ENCODE results near the gene TMEM229A. TPM values are rescaled to one million over a fixed set of nuclear protein-coding genes. Genes with fewer than 3 reads are reported as not detected.
"Not testable (repeated sequence)": the region's sequence is repeated elsewhere in the genome, so short reads cannot be mapped to it uniquely, and the experiment has no call there.

TMEM229A gene
- total RNA-seq, 1 donor from 2014 or later: not detected

- CTCF ChIA-PET: no interaction called here
- Mint-ChIP-seq H3K27ac (no peak overlapping the region), H3K27me3 (peaks cover 24% of the 10 kb centered on the region), H3K4me1 (peaks cover 5% of the 10 kb centered on the region), H3K9me3 (no peaks in the 10 kb centered on the region), H3K36me3 (ENCODE audit: low read depth) (no peaks in the 10 kb centered on the region), H3K4me3 (no peak overlapping the region)
- intact Hi-C loops (cut with micrococcal nuclease): no loop called here
- ATAC-seq (ENCODE audit: low read depth) (no peak), DNase-seq (no peak)
- TF ChIP-seq CTCF (IDR thresholded peaks at IDR 0.05): no peak
- POLR2A ChIA-PET: no interaction called here
Measured at GRCh38 chr7:124027236-124027635, 5.6 kb downstream of the TMEM229A start.

GRCh38 chr7:124024329-124024728, 8.5 kb downstream of the TMEM229A start:
- H3K4me1 Mint-ChIP-seq; H3K27me3 Mint-ChIP-seq; POLR2A ChIA-PET; H3K36me3 Mint-ChIP-seq (ENCODE audit: low read depth); H3K9me3 Mint-ChIP-seq; ATAC-seq (ENCODE audit: low read depth); DNase-seq; CTCF ChIA-PET; H3K27ac Mint-ChIP-seq; intact Hi-C loops (cut with micrococcal nuclease); H3K4me3 Mint-ChIP-seq: not testable (repeated sequence)

GRCh38 chr7:124022551-124022950, 10.3 kb downstream of the TMEM229A start:
- intact Hi-C loops (cut with micrococcal nuclease): no loop called here
- DNase-seq (no peak), ATAC-seq (ENCODE audit: low read depth) (no peak)
- H3K4me1 Mint-ChIP-seq: no peaks in the 10 kb centered on the region
- no peaks in the 10 kb centered on the region for H3K9me3 Mint-ChIP-seq
- no peak overlapping the region for H3K27ac Mint-ChIP-seq
- no peak for TF ChIP-seq CTCF (IDR thresholded peaks at IDR 0.05)
- H3K4me3 Mint-ChIP-seq: no peak overlapping the region
- ChIA-PET CTCF (no interaction called here), POLR2A (no interaction called here)
- no peaks in the 10 kb centered on the region for H3K36me3 Mint-ChIP-seq (ENCODE audit: low read depth)
- H3K27me3 Mint-ChIP-seq: no peaks in the 10 kb centered on the region

- no peak for DNase-seq
- Mint-ChIP-seq H3K4me1 (no peaks in the 10 kb centered on the region), H3K9me3 (no peaks in the 10 kb centered on the region), H3K36me3 (ENCODE audit: low read depth) (no peaks in the 10 kb centered on the region), H3K27me3 (no peaks in the 10 kb centered on the region), H3K27ac (no peak overlapping the region), H3K4me3 (no peak overlapping the region)
- ChIA-PET POLR2A (no interaction called here), CTCF (no interaction called here)
- intact Hi-C loops (cut with micrococcal nuclease): no loop called here
- no peak for ATAC-seq (ENCODE audit: low read depth)
- TF ChIP-seq CTCF (IDR thresholded peaks at IDR 0.05): no peak
Measured at GRCh38 chr7:124020060-124020459, 12.8 kb downstream of the TMEM229A start.

GRCh38 chr7:124013306-124013705, 19.6 kb downstream of the TMEM229A start:
- no peak for DNase-seq
- H3K27me3 Mint-ChIP-seq: no peaks in the 10 kb centered on the region
- no peaks in the 10 kb centered on the region for H3K36me3 Mint-ChIP-seq (ENCODE audit: low read depth)
- intact Hi-C loops (cut with micrococcal nuclease): no loop called here
- H3K4me3 Mint-ChIP-seq: no peak overlapping the region
- ATAC-seq (ENCODE audit: low read depth): no peak
- no peak overlapping the region for H3K27ac Mint-ChIP-seq
- ChIA-PET CTCF (no interaction called here), POLR2A (no interaction called here)
- no peaks in the 10 kb centered on the region for H3K9me3 Mint-ChIP-seq
- H3K4me1 Mint-ChIP-seq: no peaks in the 10 kb centered on the region
- no peak for TF ChIP-seq CTCF (IDR thresholded peaks at IDR 0.05)

- H3K27ac Mint-ChIP-seq: no peak overlapping the region
- no peak for TF ChIP-seq CTCF (IDR thresholded peaks at IDR 0.05)
- H3K36me3 Mint-ChIP-seq (ENCODE audit: low read depth): no peaks in the 10 kb centered on the region
- intact Hi-C loops (cut with micrococcal nuclease): no loop called here
- no peaks in the 10 kb centered on the region for H3K27me3 Mint-ChIP-seq
- H3K4me3 Mint-ChIP-seq: no peak overlapping the region
- no peaks in the 10 kb centered on the region for H3K4me1 Mint-ChIP-seq
- DNase-seq (no peak), ATAC-seq (ENCODE audit: low read depth) (no peak)
- ChIA-PET CTCF (no interaction called here), POLR2A (no interaction called here)
- H3K9me3 Mint-ChIP-seq: no peaks in the 10 kb centered on the region
Measured at GRCh38 chr7:124012864-124013263, 20.0 kb downstream of the TMEM229A start.
